NCI-H146 treated with DMSO at 0.1 percent for 48 hours (cell line): ENCODE data around the gene TSSK2.

ENCODE experiments used
- DNase-seq: peaks from one replicate; lab custom pipeline; 2025; ENCODE audit not compliant: unreplicated experiment; lab: John Stamatoyannopoulos, UW

Gene TSSK2

DNA sequence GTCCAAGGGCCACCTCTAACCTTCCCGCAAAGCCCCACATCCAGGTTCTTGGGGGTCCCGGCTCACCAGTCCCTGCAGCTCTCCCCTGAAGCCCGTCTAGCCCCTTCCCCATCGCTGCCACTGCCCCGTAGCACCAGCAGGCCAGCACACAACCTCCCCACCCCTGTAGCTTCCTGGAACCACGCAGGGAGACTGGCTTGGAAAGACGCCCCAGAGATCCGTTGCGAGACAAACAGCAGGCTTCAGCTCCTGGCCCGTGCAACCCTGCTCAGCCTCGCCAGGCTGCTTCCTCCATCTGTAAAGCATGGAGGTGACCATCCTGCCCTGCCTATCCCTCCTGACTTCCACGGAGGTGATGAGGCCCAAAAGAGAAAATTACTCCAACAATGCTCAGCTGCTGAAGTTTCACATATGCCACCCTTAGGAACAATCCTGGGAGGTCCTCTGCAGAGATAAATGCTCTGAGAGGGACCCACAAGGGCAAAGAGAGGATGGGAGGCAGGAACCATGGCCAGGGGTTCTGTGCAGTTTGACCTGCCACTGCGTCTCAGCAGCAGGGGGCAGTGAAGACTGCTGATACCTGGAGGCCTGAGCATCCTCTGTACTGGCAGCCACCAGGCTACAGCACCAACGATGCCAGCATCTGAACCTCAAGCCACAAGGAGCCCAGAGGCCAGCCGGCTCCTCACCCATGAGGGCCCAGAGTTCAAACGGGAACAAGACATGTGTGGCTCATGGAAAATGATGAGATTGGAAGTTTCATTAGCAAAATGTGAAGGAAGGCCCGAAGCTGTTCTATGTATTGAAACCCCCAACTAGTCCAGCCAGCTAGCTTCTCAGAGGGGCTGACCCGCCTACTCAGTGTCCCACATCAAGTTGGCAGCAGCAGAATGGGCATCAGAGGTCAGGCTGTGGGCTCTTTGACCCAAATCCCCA, 25.0 kb upstream of the TSSK2 start:
- no peak for DNase-seq

DNA sequence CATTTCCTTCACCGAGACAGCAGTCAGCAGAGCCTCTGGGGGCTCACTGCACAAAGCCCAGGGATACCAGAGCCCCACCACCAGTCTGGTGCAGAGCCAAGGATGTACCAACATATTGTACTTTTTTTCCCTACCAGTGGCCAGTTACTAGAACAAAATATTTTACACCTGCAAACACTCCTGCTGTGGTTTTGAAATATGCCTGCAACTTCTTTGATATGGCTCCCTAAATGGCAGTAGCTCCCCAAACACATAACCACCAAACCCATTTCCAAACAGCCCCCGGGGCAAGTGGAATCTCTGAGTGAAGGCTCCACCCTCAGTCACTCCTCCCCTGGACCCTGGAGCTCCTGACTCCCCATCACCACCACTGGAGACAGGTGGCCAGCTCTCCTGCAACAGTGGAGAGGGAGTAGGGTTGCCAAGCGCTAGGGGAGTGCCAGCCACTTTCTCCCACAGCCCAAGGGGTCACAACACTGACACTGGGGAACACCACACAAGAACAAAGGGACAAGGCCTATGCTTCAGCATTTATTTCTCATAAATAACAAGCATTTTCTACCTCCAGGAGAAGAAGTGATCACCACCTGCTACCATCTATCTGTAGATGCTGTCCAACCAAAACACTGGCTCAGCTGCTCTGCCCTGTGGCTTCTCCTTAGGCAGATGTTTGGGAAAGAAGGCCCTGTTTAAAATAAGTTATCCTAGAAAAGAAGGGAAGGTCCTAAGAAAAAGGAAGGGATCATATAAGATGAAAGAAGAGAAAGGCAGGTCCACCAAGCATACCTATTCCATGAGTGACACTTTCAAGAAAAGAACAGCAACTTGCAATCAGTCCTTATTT, 24.0 kb upstream of the TSSK2 start:
- no peak for DNase-seq

DNA sequence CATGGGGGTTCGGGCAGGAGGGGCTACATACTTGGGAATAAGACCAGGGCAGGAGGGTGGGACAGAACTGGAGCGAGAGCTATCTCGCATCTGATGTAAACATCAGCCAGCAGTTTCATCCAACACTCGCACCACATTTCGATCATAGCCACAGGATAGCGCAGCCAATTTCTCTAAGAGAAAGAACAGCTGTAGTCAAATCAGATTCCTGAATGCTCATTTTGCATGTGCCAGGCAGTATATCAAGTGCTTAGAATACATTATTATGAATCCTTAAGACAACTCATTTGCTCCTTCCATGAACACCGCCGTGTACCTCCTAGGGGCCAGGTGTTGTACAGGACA, 23.4 kb upstream of the TSSK2 start:
- DNase-seq: no peak

DNA sequence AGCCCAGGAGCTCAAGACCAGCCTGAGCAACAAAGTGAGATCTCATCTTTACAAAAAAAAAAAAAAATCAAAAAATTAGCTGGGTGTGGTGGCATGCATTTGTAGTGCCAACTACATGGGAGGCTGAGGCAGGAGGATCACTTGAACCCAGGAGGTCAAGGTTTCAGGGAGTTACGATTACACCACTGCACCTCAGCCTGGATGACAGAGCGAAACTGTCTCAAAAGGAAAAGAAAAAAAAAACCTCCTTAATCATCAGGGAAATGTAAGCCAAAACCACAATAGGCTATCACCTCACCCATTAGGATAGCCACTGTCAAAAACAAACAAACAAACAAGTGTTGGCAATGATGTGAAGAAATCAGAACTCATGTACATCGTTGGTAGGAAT, 22.3 kb upstream of the TSSK2 start:
- no peak for DNase-seq

DNA sequence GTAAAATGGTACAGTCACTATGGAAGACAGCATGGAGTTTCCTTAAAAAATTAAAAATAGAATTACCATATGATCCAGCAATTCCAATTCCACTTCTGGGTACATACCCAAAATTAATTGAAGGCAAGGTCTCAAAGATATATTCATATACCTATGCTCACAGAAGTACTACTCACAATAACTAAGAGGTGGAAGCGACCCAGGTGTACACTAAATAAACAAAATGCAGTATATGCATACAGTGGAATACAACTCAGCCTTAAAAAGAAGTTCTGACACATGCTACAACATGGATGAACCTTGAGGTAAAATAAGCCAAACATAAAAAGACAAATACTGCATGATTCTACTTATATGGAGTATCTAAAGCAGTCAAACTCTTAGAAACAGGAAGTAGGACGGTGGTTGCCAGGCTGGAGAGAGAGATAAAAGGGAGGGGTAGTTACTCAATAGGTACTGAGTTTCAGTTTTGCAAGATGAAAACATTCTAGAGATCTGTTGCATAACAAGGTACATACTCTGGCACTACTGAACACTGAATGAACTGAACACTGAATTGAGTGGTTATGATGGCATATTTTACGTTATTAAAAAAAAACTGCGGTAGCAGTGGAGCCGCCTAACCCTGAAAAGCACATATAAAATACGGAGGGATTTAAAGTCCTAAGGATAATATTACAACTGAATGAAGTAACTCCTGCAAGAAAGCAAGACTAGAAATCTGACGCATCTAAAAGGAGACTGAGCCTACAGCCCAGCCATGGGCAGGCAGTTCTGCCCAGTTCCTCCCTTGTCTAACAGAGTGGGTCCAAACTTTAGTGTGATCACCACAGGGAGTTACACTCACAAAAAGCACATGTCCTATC, 21.7 kb upstream of the TSSK2 start:
- DNase-seq: no peak

DNA sequence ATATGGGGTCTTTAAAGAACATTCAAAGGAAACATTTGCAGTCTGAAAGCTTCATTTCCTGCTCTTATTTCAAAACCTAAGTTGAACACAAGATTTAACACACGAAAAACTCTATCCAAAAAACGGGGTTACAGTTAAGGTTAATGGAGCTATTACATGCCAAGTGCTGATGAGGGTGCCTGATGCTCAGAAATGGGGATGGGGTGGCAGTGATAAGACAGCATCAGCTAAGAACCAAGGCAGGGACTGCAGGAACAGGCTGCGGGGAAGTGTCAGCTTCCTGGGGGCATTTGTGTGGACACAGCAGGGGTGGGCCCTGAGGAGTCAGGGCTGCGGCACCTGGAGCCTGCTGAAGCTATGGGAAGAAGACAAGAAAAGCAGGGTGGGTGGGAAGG, 21.0 kb upstream of the TSSK2 start:
- DNase-seq: no peak

DNA sequence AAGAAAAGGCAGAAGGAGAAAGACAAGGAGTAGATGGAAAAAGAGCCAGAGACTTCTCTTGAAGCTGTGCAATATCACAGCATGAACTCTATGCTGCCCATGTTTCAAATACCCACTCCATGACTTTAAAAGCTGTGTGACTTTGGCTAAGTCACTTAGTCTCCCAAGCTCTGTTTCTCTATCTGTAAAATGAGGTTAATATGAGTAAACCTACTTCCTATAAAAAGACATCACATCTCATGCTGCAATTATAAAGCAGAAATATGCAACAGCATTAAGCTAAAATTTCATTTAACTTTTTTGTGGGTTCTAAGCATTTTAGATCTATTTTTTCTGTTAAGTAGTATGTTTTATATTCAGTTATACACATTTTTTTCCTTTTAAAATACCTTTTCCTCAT, 20.5 kb upstream of the TSSK2 start:
- no peak for DNase-seq

DNA sequence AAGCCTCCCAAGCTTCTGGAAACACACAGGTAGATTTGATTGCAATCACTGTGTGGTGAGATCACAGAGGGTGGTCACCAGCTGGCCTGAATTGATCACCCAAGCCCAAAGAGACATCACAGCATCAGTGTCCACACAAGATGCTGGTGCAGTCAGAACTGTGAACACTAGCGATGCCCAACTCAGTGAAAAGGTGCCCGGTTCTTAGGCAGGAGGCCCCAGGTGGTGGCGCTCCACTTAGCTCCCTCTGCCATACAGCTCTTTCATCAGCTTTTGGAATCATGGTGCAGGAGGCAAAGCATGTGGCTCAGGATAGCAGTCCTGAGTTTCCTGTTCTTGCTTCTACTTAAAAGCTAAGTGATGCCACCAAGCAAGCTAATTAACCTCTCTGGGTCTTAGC, 20.0 kb upstream of the TSSK2 start:
- peak; percentile 3 for DNase-seq

DNA sequence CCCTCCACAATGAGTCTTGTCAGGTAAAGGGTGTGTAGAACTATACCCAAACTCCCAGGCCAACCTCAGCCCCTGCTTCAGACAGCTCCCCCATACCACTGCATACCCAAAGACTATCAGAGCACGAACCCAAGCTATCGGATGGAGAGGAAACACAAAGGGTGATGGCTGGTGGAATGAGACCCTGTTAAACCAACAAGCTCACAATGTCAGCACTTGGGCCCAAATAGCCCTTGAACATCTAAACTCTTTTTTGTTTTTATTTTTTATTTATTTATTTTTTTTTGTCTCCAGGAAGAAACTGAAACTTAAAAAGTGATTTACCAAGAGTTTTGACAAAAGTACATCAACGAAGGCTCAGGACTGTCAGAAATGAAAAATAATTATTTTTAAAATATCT, 19.5 kb upstream of the TSSK2 start:
- DNase-seq: no peak

DNA sequence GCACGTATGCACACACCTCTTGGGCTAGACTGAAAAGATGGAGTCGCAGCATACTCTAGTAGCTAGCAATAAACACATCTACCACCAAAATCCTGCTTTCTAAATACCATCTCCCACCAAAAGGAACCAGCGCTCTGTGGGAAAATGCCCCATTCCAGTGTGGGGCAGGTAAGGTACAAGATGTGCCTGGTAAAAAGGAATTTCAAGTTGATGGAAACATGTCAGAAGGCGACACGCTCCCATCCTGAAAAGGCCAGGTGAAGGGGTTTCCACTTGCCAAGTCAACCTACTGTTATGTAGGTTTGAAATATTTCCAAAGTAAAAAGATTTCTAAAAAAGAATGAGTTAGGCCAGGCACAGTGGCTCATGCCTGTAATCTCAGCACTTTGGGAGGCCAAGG, 17.7 kb upstream of the TSSK2 start:
- no peak for DNase-seq

DNA sequence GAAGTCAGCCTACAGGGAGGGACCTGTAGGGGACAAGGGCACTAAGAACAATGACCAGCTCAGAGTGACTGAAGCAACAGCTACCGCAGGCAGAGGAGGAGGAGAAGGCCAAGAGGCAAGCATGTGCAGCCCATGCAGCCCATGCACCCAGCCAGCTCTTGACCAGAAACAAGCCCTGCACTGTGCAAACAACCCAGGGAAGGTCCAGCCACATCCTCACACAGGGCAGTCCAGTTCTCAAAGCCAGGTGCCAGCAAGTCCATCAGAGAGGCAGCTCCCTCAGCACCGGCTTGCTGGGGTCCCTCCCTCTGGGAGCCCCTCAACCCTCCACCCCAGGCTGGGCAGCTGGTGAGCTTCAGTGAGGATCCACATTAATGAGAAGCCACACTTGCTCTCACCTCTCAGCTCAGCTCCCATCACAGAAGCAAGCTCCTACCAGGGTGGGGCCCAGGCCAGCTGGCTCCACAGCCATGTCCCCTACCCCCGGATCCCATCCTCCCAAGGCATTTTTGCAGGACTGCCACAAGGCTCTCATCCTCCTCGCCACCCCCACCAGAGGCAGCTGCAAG, 16.0 kb upstream of the TSSK2 start:
- no peak for DNase-seq

DNA sequence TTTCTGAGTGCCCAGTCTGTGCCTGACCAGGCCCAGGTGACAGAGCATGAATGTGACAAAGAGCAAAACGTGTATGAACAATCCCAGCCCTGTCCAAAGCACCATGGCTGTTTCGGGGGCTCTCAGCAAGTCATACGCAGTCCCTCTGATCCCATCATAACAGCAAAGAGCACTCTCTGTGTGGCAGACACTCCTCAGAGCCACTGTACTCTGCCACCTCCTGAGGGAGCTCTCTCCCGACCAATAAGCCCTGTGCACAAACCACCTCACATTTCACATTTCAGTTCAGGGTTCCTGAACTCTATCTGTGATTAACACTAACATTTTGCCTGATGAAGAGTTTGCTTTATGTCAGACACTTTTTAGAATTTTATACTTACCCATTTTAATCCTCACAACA, 15.5 kb upstream of the TSSK2 start:
- DNase-seq: no peak

DNA sequence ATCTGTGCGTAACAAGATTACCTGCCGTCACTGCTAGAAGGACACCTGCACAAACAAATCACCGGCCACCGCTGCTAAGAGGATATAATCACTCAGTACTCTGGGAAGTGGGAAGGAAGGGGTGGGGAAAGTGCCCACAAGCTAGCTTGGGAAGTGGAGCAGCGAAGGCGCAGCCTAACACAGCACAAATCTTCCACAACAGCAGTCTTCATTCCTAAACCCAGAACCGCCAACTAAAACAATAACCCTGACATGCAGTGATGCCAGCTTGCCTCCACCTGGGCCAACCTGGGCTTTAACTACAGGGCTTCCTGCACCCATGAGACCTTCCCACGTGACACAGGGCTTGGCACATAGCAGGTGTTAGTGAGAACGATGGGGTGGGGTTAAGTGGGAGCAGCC, 14.0 kb upstream of the TSSK2 start:
- no peak for DNase-seq

DNA sequence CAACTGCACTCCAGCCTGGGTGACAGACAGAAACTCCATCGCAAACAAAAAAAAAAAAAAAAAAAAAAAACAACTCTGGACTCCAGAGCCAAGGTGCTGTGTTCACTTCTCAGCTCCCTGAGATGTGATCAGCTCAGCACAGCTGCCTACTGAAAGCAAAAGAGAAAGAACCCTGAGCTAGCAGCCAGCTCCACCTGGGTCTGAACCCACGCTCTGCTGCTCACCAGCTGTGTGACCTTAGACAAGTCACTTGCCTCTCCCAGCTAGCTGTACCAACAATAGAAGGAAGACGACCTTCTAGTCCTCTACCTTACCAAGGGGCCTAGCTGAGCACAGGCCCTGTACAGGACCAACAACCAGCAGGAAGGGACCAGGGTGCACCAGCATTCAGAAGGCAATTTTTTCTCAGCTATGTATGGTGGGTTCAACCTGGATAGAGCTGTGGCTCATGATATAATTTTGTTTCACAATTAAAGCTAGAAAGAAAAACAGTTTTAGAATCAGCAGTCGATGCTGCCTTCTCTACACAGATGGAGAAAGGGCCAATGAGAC, 12.7 kb upstream of the TSSK2 start:
- no peak for DNase-seq

DNA sequence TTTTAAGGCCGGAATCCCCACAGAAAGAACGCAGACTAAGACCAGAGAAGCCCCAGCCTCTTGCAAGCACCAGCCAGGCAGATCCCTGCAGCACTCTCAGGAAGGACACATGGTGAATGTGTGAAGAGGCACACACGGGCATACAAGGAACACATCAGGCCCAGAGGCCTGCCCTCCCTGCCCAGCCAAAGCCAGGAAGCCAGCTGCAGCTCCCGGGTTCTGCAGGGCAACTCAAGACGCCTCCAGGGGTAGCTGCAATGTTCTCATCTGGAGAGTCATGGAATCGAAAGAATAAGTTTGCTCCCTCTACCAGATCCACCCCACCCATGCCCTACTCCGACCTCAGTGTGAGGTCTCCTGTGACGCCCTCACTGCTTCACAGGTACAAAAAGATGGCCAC, 11.2 kb upstream of the TSSK2 start:
- no peak for DNase-seq

DNA sequence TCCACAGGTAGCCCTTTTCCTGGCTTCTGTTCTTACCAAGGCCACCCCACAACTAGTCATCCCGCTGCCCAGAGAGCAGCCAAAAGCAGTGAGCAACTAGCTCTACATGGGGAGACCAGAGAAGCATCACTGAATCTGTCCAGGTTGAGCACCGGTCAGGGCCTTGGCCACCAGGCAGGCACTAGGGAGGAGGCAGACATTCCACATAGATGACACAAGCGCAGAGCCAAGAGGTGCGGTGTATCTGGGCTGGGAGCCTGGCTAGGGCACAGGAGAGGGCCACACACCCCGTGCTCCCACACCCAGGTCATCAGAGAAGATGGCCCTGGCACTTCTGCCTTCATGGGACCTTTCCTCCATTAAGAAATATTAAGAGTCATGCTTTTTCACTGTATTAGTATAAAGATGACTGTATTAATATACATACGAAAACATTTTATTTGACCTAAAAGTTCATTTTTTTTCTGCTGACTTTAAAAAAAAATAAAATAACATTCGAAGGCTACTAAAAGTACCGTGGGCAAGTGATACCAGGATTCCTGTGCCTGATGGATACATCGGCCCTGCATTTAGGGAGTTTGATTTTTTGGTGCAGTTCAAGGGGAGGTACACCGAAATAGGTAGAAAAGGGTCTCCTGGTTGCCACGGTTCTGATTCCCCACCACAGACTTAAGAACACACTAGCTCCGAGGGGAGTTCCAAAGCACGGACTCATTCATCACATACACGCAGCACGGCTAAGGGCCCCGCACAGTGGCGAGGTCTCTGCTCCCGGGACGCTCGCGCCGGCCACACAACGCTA, 10.1 kb upstream of the TSSK2 start:
- no peak for DNase-seq

DNA sequence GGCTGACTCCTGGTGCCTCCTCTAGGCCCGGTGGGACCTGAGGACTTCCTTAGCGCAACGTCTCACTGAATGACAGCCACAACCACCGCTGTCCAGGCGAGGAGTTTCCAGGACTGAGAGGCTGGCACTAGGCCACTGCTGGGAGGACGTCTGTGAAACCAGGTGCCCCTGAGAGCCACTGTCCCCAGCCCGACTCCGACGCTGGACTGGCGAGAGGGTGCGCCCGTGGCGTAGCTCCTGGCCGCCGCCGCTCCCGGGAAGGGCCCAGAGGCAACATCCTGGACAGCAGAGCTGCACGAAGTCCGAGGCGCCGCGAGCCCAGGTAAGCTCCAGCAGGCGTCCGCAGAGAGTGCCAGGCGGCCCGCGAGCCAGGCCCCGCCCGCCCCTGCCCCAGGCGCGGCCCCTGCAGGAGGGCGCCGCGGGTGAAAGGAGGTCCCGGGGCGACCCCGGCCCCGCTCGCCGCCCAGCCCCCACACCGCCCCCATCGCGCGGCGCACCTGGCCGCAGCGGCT, 9.4 kb upstream of the TSSK2 start:
- DNase-seq: peak; percentile 27

DNA sequence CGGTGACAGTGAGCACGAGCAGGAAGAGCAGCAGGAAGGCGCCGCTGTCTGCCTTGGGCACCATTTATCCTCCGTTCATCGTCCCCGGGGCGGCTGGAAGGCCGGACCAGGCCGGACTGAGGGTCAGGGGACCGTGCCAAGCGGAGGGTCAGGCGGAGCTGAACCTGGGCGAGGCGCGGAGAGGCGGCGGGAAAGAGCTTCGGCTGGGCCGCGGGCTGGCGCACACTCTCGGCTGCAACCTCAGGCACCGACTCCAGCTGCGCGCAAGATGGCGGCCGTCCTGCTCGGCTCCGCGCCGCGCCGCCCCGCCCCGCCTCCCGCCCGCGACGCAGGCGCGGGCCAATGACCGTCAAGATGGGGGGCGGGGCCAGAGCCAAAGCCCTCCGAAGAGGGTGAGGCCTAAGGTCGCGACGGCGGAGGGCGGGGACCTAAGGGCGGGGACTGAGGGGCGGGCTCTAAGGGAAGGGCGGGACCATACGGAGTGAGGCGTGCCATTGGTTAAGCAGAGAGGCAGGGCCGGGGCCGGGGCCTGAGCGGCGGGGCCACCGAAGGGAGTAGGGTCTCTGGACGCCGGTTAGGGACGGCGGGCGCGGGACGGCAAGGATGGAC, 8.9 kb upstream of the TSSK2 start, which contains the start of gene DGCR2:
Gene DGCR2 (minus strand): TSS at position 270 of the 609 bp plus-strand sequence. CDS start 206 bp downstream, at position 64.
- peak; percentile 70 for DNase-seq
